Breast epithelium (tissue), 4 donors: ENCODE measurements around the gene ERCC5. TPM values are rescaled to one million over a fixed set of nuclear protein-coding genes. Genes with fewer than 3 reads are reported as not detected.

Experiments used
- DNase-seq, 2 donors: peaks; one replicate each; pipeline ENCODE4 v3.0.0-alpha.2; 2019; ENCODE audit warnings: low spot score in 2 of 2
- H3K27ac ChIP-seq, 2 donors: fragments of 200-600 bp; sonication (generic) in 1 of 2; one replicate each; pipeline ENCODE4 v1.5.1; 2016 to 2019; ENCODE audit warnings: mild to moderate bottlenecking in 1 of 2
- H3K27me3 ChIP-seq, 2 donors: fragments of 200-600 bp; sonication (generic) in 1 of 2; one replicate each; pipeline versions ENCODE4 v1.5.1 to v1.6.0; 2017 to 2019; ENCODE audit warnings: control low read depth in 1 of 2, mild to moderate bottlenecking in 1 of 2
- H3K36me3 ChIP-seq: fragments of 200-600 bp; one replicate; pipeline ENCODE4 v1.5.1; 2019
- H3K4me1 ChIP-seq, 2 donors: fragments of 200-600 bp; sonication (generic); one replicate each; pipeline ENCODE4 v1.5.1; 2016 to 2019; ENCODE audit warnings: control low read depth in 1 of 2
- H3K4me3 ChIP-seq, 3 donors: fragments of 200-600 bp; sonication (generic); 1 replicate in 2 of 3; 2 replicates in 1 of 3; pipeline ENCODE4 v1.5.1; 2016 to 2019; ENCODE audit warnings: mild to moderate bottlenecking in 3 of 3, moderate library complexity in 2 of 3
- H3K9me3 ChIP-seq, 2 donors: fragments of 200-600 bp; sonication (generic) in 1 of 2; one replicate each; pipeline ENCODE4 v1.5.1; 2016 to 2019; ENCODE audit warnings: control low read depth in 1 of 2
- CTCF ChIP-seq, 3 donors: fragments of 450-650 bp; IDR thresholded peaks; one replicate each; pipeline ENCODE4 v1.5.1; 2016 to 2017; ENCODE audit warnings: antibody characterized with exemption in 3 of 3, mild to moderate bottlenecking in 3 of 3, moderate library complexity in 3 of 3
- POLR2A ChIP-seq: fragments of 450-650 bp; IDR thresholded peaks from one replicate; pipeline ENCODE4 v1.6.1; 2016; ENCODE audit warnings: antibody characterized with exemption, mild to moderate bottlenecking, moderate library complexity
- POLR2AphosphoS5 ChIP-seq, 3 donors: sonication (generic); formaldehyde crosslinking; IDR thresholded peaks; one replicate each; pipeline ENCODE4 v1.6.1; 2017; ENCODE audit warnings: antibody characterized with exemption in 3 of 3
- intact Hi-C: fragments of 100-400 bp; cut with DNase I; formaldehyde crosslinking; loops from one replicate; pipeline ENCODE4 v1.15.1; 2023; ENCODE audit warnings: low total_unique reads
- total RNA-seq, 3 donors: library from RNA; depleted of rRNA; stranded (reverse); fragments of >200 nt; gene quantifications; one replicate each; pipeline ENCODE4 v1.1.0, GENCODE V29; 2016

Gene ERCC5
- total RNA-seq, 3 donors from 2014 or later: 76.0 to 85.0 (median 77.6) TPM

GRCh38 chr13:102863590-102863989 lies 17.8 kb downstream of the ERCC5 start:
- no peak overlapping the region for H3K27ac ChIP-seq
- TF ChIP-seq POLR2AphosphoS5 (IDR thresholded peaks at IDR 0.05) (no peak), POLR2A (no peak), CTCF (IDR thresholded peaks at IDR 0.05) (no peak)
- H3K36me3 ChIP-seq: peaks cover 18% of the 10 kb centered on the region
- no peaks in the 10 kb centered on the region for H3K27me3 ChIP-seq
- no peak overlapping the region for H3K4me3 ChIP-seq
- no peaks in the 10 kb centered on the region for H3K4me1 ChIP-seq
- H3K9me3 ChIP-seq: no peaks in the 10 kb centered on the region
- no peak for DNase-seq
- intact Hi-C loops: no loop called here

GRCh38 chr13:102868366-102868936 lies 22.6 kb downstream of the ERCC5 start:
- H3K36me3 ChIP-seq: peaks cover 8% of the 10 kb centered on the region
- H3K27ac ChIP-seq: no peak overlapping the region
- H3K4me3 ChIP-seq: no peak overlapping the region
- intact Hi-C loops: no loop called here
- H3K27me3 ChIP-seq: no peaks in the 10 kb centered on the region
- DNase-seq: no peak
- TF ChIP-seq POLR2A: no peak
- no peak for TF ChIP-seq CTCF (IDR thresholded peaks at IDR 0.05)
- no peak for TF ChIP-seq POLR2AphosphoS5 (IDR thresholded peaks at IDR 0.05)
- H3K9me3 ChIP-seq: no peaks in the 10 kb centered on the region
- no peaks in the 10 kb centered on the region for H3K4me1 ChIP-seq

- Histone ChIP-seq H3K9me3 (no peaks in the 10 kb centered on the region), H3K4me3 (no peak overlapping the region), H3K27me3 (no peaks in the 10 kb centered on the region), H3K27ac (no peak overlapping the region), H3K4me1 (no peaks in the 10 kb centered on the region), H3K36me3 (peaks cover 12% of the 10 kb centered on the region)
- DNase-seq: no peak
- TF ChIP-seq POLR2A: no peak
- TF ChIP-seq CTCF (IDR thresholded peaks at IDR 0.05): no peak
- no peak for TF ChIP-seq POLR2AphosphoS5 (IDR thresholded peaks at IDR 0.05)
- intact Hi-C loops: no loop called here
These were observed 24.3 kb downstream of the ERCC5 start for GRCh38 chr13:102869948-102870676.

- H3K9me3 ChIP-seq: no peaks in the 10 kb centered on the region
- TF ChIP-seq POLR2A (no peak), CTCF (IDR thresholded peaks at IDR 0.05) (peak in 2 of 3 donors; percentile 42), POLR2AphosphoS5 (IDR thresholded peaks at IDR 0.05) (no peak)
- no peaks in the 10 kb centered on the region for H3K27me3 ChIP-seq
- no peak for DNase-seq
- H3K27ac ChIP-seq: peak overlapping the region in 1 of 2 donors; percentile 22
- H3K4me1 ChIP-seq: no peaks in the 10 kb centered on the region
- H3K36me3 ChIP-seq: peaks cover 12% of the 10 kb centered on the region
- no peak overlapping the region for H3K4me3 ChIP-seq
- intact Hi-C loops: no loop called here
These were observed 25.0 kb downstream of the ERCC5 start for GRCh38 chr13:102870677-102871415.

GRCh38 chr13:102872131-102872530 lies 26.3 kb downstream of the ERCC5 start:
- no peak for DNase-seq
- Histone ChIP-seq H3K9me3 (no peaks in the 10 kb centered on the region), H3K27me3 (no peaks in the 10 kb centered on the region), H3K4me1 (no peaks in the 10 kb centered on the region), H3K36me3 (peaks cover 4% of the 10 kb centered on the region), H3K27ac (no peak overlapping the region), H3K4me3 (no peak overlapping the region)
- intact Hi-C loops: no loop called here
- no peak for TF ChIP-seq POLR2AphosphoS5 (IDR thresholded peaks at IDR 0.05)
